GM12865 (cell line): Measurements from ENCODE around the gene HAPLN3.

Experiments used
- DNase-seq: peaks from one replicate; pipeline ENCODE4 v3.0.0; 2010; ENCODE audit warnings: low read depth
- H3K4me3 ChIP-seq: 2 replicates; pipeline ENCODE4 v1.5.1; 2011; ENCODE audit warnings: mild to moderate bottlenecking, low read depth, low read length, control low read depth
- CTCF ChIP-seq: IDR thresholded peaks from 2 replicates; pipeline ENCODE4 v1.5.1; 2011; ENCODE audit warnings: low read length, control low read depth, low read depth, inconsistent platforms; ENCODE audit not compliant: insufficient read depth; ENCODE audit errors: missing control alignments

The HAPLN3 gene

GRCh38 chr15:88847144-88847543, 48.2 kb downstream of the HAPLN3 start:
- DNase-seq, result no peak
- TF ChIP-seq CTCF, result no peak
- no peak overlapping the region for H3K4me3 ChIP-seq

GRCh38 chr15:88845616-88846015, 49.7 kb downstream of the HAPLN3 start:
- TF ChIP-seq CTCF, result no peak
- H3K4me3 ChIP-seq, result no peak overlapping the region
- DNase-seq, result no peak

- DNase-seq, result peak; percentile 6
- no peak overlapping the region for H3K4me3 ChIP-seq
- no peak for TF ChIP-seq CTCF
These were observed 50.5 kb downstream of the HAPLN3 start for GRCh38 chr15:88844749-88845386.

- DNase-seq, result no peak
- no peak for TF ChIP-seq CTCF
- no peak overlapping the region for H3K4me3 ChIP-seq
These were observed 52.0 kb downstream of the HAPLN3 start for GRCh38 chr15:88843334-88843733.

- no peak for DNase-seq
- TF ChIP-seq CTCF, result no peak
- no peak overlapping the region for H3K4me3 ChIP-seq
These were observed 53.2 kb downstream of the HAPLN3 start for GRCh38 chr15:88842156-88842555.

GRCh38 chr15:88841236-88841635, 54.1 kb downstream of the HAPLN3 start:
- TF ChIP-seq CTCF, result no peak
- DNase-seq, result no peak
- H3K4me3 ChIP-seq, result no peak overlapping the region

- no peak for DNase-seq
- H3K4me3 ChIP-seq, result no peak overlapping the region
- TF ChIP-seq CTCF, result no peak
These were observed 55.4 kb downstream of the HAPLN3 start for GRCh38 chr15:88839961-88840360.
